Aorta (tissue), 5 donors: ENCODE measurements around the gene CR1. TPM values are rescaled to one million over a fixed set of nuclear protein-coding genes. Genes with fewer than 3 reads are reported as not detected.
"Not testable (repeated sequence)": the region's sequence is repeated elsewhere in the genome, so short reads cannot be mapped to it uniquely, and the experiment has no call there.

Experiments used
- ATAC-seq: fragments of 200-7000 bp; cut with Tn5 transposase; one replicate; pipeline ENCODE4 v1.9.1; 2022; ENCODE audit warnings: moderate library complexity; ENCODE audit not compliant: low FRiP score
- DNase-seq, 2 donors: peaks; one replicate each; pipeline ENCODE4 v3.0.0-alpha.2; 2020
- H3K27ac ChIP-seq, 2 donors: one replicate each; pipeline ENCODE4 v1.5.1; 2013; ENCODE audit warnings: low read length in 2 of 2, mild to moderate bottlenecking in 2 of 2, moderate library complexity in 2 of 2, control low read depth in 1 of 2, inconsistent platforms in 1 of 2, low read depth in 1 of 2
- H3K27me3 ChIP-seq, 2 donors: one replicate each; pipeline ENCODE4 v1.6.1; 2013; ENCODE audit warnings: control low read depth in 1 of 2, low read length in 1 of 2, mild to moderate bottlenecking in 1 of 2, moderate library complexity in 1 of 2; ENCODE audit not compliant: insufficient read depth in 2 of 2, control insufficient read depth in 1 of 2
- H3K36me3 ChIP-seq, 2 donors: one replicate each; pipeline ENCODE4 v1.6.1; 2013; ENCODE audit warnings: control low read depth in 1 of 2, low read length in 1 of 2, mild to moderate bottlenecking in 1 of 2; ENCODE audit not compliant: insufficient read depth in 2 of 2, control insufficient read depth in 1 of 2
- H3K4me1 ChIP-seq, 2 donors: one replicate each; pipeline ENCODE4 v1.6.1; 2013; ENCODE audit warnings: low read length in 2 of 2, control low read depth in 1 of 2, mild to moderate bottlenecking in 1 of 2, moderate library complexity in 1 of 2; ENCODE audit not compliant: insufficient read depth in 2 of 2, control insufficient read depth in 1 of 2
- H3K4me3 ChIP-seq, 2 donors: one replicate each; pipeline ENCODE4 v1.5.1; 2013; ENCODE audit warnings: low read length in 2 of 2, control low read depth in 1 of 2, mild to moderate bottlenecking in 1 of 2
- H3K9me3 ChIP-seq: one replicate; pipeline ENCODE4 v1.6.1; 2013; ENCODE audit warnings: mild to moderate bottlenecking, low read length; ENCODE audit not compliant: control insufficient read depth
- WGBS, 2 donors: extraction: QIAGEN DNeasy Blood & Tissue Kit; methylation state at CpG; one replicate each; pipeline ENCODE4 v1.1.7; 2013; 5-methylcytosine and 5-hydroxymethylcytosine counted together
- intact Hi-C, 2 donors: fragments of 100-400 bp; cut with DNase I; formaldehyde crosslinking; loops; one replicate each; pipeline versions ENCODE4 v1.14.2 to v1.15.0; 2022
- polyA plus RNA-seq, 2 donors: library from polyadenylated mRNA; stranded (reverse); fragments of 200-250 nt; gene quantifications; one replicate each; pipeline ENCODE4 v1.2.3, GENCODE V29; 2013
- total RNA-seq, 2 donors: library from RNA; stranded (reverse); fragmentation: NEBNext Ultra II Directional; extraction: Animal tissue kit (Norgen Biotek cat#: 25700); gene quantifications; one replicate each; pipeline ENCODE4 v1.2.1, GENCODE V29; 2021
- donor health status: healthy with polysubstance abuse.
- donor health status: Bipolar disorder and iron deficiency.
- donor health status: DM: no; HTN: no; CAD: no.
- donor health status: DM: no; HTN: no; CAD: no.
- donor health status: DM: yes; HTN: yes; CAD: no.

CR1 gene
- total and polyA plus RNA-seq, 4 donors = 0.23 to 58.5 (median 5.7) TPM

DNA sequence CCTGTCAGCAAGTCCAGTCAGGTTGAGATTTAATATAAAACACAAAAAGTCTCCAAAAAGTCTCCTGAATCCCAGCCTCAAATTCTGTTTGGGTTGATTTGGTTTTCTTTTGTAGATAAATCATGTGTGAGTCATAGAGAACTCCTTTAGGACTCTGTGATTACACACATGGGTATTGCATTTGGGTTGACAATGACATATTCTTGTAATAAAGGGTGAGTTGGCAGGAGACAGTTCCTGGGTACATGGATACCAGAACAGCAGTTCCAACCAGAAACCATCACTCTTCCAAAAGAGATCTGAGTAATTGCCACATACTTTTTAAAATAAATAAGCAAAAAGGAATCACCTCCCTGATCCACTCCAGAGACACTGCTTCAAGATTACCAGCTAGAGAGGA lies 32.9 kb upstream of the CR1 start:
- Histone ChIP-seq H3K27ac (no peak overlapping the region), H3K27me3 (no peaks in the 10 kb centered on the region), H3K9me3 (no peaks in the 10 kb centered on the region), H3K4me1 (no peaks in the 10 kb centered on the region), H3K36me3 (no peaks in the 10 kb centered on the region), H3K4me3 (no peak overlapping the region)
- intact Hi-C loops = no loop called here
- no peak for ATAC-seq
- DNase-seq = no peak

DNA sequence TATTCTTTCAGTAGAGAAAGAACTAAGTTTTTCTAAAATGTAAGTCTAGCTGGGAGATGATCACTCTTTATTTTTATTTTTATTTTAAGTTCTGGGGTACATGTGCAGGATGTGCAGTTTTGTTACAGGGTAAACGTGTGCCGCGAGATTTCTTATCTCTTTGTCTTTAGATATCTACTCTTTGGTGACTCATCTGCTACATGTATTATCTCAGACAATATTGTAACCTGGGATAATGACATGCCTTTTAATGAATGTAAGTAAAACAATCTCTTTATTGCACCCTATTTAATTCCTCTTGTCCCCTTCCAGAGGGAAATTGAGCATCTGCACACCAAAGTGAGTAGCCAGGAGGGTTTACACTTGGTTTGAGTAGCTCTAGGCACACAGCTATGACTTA lies 32.4 kb upstream of the CR1 start:
- no peak for DNase-seq
- Histone ChIP-seq H3K27ac (no peak overlapping the region), H3K4me1 (no peaks in the 10 kb centered on the region), H3K9me3 (no peaks in the 10 kb centered on the region), H3K27me3 (no peaks in the 10 kb centered on the region), H3K36me3 (no peaks in the 10 kb centered on the region), H3K4me3 (no peak overlapping the region)
- intact Hi-C loops = no loop called here
- no peak for ATAC-seq
- WGBS, 2 donors = 81 to 83% methylated on average over 3 of the region's 3 CpGs

DNA sequence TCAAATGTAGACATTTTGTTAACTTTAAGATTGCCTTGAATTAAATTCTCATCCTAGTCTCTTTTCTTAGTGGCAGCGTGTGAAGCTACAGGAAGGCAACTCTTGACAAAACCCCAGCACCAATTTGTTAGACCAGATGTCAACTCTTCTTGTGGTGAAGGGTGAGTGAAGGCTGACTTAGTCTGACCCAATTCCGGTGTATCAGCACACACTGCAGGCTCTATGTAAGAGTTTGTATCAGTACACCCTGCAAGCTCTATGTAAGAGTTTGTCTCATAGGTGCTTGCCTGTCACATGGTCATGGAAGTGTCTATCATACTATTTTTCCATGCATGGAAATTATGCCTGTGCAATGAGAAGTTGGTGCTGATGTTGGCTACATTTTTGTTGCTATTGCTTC lies 25.0 kb upstream of the CR1 start:
- intact Hi-C loops = no loop called here
- 84 to 88% methylated on average over 2 of the region's 2 CpGs for WGBS, 2 donors
- ATAC-seq (no peak), DNase-seq (no peak)
- Histone ChIP-seq H3K4me3 (no peak overlapping the region), H3K4me1 (no peaks in the 10 kb centered on the region), H3K36me3 (no peaks in the 10 kb centered on the region), H3K27ac (no peak overlapping the region), H3K27me3 (peaks cover 0 to 5% of the 10 kb centered on the region in 2 donors), H3K9me3 (peaks cover 2% of the 10 kb centered on the region)

DNA sequence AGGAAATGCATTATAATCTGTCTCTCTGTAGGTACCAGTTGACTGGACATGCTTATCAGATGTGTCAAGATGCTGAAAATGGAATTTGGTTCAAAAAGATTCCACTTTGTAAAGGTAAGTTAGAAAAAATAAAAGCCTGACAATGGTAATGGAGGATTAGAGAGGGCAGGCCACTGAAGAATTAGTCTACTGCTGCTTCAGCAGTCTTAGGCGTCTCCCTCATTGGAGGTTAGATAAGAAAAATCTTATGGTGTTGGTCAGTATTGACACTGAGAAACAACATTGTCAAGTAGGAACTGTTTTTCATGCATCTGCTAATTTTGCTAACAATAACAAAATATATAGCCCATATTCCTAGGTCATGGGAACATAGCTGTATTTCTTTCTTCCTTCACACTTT lies 21.7 kb upstream of the CR1 start:
- DNase-seq (no peak), ATAC-seq (no peak)
- Histone ChIP-seq H3K4me3 (no peak overlapping the region), H3K36me3 (no peaks in the 10 kb centered on the region), H3K9me3 (peaks cover 1% of the 10 kb centered on the region), H3K27ac (no peak overlapping the region), H3K27me3 (peaks cover 0 to 5% of the 10 kb centered on the region in 2 donors), H3K4me1 (no peaks in the 10 kb centered on the region)
- WGBS, 2 donors = 78 to 86% methylated on average over 1 of the region's 1 CpG
- intact Hi-C loops = no loop called here

DNA sequence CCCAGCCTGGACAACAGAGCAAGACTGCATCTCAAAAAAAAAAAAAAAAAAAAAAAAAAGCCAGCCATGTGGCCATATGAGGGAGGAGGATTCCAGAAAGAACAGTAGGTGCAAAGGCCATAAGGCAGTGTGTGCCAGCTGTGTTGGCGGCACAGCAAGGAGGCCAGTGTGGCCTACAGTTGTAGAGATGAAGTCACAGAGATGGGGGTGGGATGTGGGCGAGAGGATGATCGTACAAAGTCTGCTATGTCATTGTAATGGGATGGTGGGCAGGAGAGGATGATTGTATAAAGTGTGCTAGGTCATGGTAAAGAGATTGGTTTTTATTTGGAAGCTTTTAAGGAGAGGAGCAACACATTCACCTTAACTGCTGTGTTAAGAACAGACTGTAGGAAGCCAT lies 9.8 kb upstream of the CR1 start:
- DNase-seq = no peak
- Histone ChIP-seq H3K4me3 (no peak overlapping the region), H3K27ac (no peak overlapping the region), H3K27me3 (peaks cover 0 to 1% of the 10 kb centered on the region in 2 donors), H3K4me1 (no peaks in the 10 kb centered on the region), H3K36me3 (no peaks in the 10 kb centered on the region), H3K9me3 (no peaks in the 10 kb centered on the region)
- WGBS, 2 donors = 72 to 91% methylated on average over 3 of the region's 3 CpGs
- intact Hi-C loops = no loop called here
- ATAC-seq = no peak

DNA sequence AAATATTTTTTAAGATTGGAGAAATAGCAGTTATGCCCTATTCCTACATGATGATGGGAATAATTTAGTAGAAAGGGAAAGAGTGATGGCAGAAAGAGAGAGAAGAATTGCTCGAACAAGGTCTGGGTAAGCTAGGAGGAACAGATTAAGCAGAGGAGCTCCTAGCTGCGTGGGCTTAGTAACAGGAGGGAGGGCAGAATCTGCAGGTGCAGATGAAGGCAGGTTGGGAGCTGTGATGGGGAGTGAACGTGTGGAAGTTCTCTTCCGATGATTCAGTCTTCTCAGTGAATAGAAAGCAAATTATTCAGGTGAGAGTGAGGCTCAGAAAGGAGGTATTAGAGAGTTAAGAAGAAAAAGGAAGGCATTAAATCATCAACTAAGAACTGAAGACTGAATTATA lies 8.3 kb upstream of the CR1 start:
- Histone ChIP-seq H3K4me3 (no peak overlapping the region), H3K36me3 (no peaks in the 10 kb centered on the region), H3K27ac (no peak overlapping the region), H3K9me3 (peaks cover 1% of the 10 kb centered on the region), H3K27me3 (no peaks in the 10 kb centered on the region), H3K4me1 (no peaks in the 10 kb centered on the region)
- no peak for ATAC-seq
- intact Hi-C loops = no loop called here
- DNase-seq = no peak
- 72 to 73% methylated on average over 4 of the region's 4 CpGs for WGBS, 2 donors

DNA sequence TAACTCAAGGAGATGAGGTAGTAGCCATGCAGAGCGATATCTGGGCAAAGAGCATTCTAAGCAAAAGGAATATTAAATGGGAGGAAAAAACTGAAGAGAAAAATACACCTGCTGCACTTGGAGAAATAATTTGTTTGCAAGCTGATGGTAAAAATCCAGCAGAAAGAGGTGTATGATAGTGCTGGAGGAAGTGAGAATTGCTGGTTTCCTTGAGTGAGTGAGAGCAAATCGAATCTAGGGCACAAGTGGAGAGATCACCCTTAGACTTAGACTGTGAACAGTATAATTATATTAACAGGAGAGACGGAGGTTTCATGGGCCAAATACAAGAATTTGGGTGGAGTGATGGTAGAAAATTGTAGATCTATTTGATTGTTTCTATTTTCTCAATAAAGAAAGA lies 2.7 kb upstream of the CR1 start:
- H3K4me3 ChIP-seq = no peak overlapping the region
- no peak for DNase-seq
- H3K27me3 ChIP-seq = no peaks in the 10 kb centered on the region
- 84% methylated on average over 3 of the region's 3 CpGs for WGBS, 2 donors
- H3K36me3 ChIP-seq = no peaks in the 10 kb centered on the region
- no peak for ATAC-seq
- H3K27ac ChIP-seq = no peak overlapping the region
- intact Hi-C loops = no loop called here
- H3K9me3 ChIP-seq = peaks cover 1% of the 10 kb centered on the region
- H3K4me1 ChIP-seq = no peaks in the 10 kb centered on the region

DNA sequence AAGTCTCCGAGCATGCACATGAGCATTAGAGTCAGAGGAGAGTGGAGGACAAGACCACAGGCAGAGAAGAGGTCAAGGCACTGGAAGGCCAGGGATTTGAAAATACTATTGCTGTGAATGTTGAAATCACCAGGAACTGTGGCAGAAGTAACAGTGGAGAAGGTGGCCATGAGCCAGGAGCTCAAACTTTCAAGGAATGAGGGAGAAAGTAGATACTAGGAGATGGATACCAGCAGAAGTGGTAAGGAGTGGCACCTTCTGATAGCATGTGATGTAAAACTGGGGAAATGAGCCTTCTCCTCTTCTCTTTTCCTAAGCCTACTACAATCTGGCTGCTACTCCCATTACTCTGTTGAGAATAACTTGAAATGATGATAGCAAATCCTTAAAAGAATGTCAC lies 1.8 kb upstream of the CR1 start:
- H3K27ac ChIP-seq = no peak overlapping the region
- intact Hi-C loops = no loop called here
- no peaks in the 10 kb centered on the region for H3K36me3 ChIP-seq
- peaks cover 1% of the 10 kb centered on the region for H3K9me3 ChIP-seq
- no peak for ATAC-seq
- 85 to 88% methylated on average over 1 of the region's 1 CpG for WGBS, 2 donors
- no peak overlapping the region for H3K4me3 ChIP-seq
- no peaks in the 10 kb centered on the region for H3K27me3 ChIP-seq
- no peak for DNase-seq
- H3K4me1 ChIP-seq = no peaks in the 10 kb centered on the region

DNA sequence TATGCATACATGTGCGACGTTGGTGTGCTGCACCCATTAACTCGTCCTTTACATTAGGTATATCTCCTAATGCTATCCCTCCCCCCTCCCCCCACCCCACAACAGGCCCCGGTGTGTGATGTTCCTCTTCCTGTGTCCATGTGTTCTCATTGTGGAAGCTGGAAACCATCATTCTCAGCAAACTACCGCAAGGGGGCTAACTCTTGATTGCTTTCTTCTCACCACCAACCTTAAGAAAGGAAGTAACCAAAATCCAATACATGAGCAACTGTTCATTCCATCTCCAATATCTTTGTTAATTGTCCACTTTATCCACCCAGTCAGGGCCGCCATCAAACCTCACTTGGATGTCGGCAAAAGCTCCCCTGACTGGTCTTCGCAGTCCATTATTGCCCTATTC lies 676 bp upstream of the CR1 start:
- H3K9me3 ChIP-seq, H3K27me3 ChIP-seq, intact Hi-C loops, H3K36me3 ChIP-seq, DNase-seq, ATAC-seq, H3K4me3 ChIP-seq, H3K27ac ChIP-seq, H3K4me1 ChIP-seq: not testable (repeated sequence)
- WGBS, 2 donors = 80 to 82% methylated on average over 8 of the region's 8 CpGs
